Measurements from ENCODE around the gene STRIP2. TPM values are rescaled to one million over a fixed set of nuclear protein-coding genes. Genes with fewer than 3 reads are reported as not detected.

The STRIP2 gene
- polyA plus RNA-seq, 1 donor (not counting 4 experiments of a cell fraction or from before 2014, with no cell fraction given): 12.5 TPM

GRCh38 chr7:129498021-129498420, 63.8 kb downstream of the STRIP2 start:
- Histone ChIP-seq H2AFZ (ENCODE audit: control insufficient read depth, low read length) (no peak overlapping the region), H3K4me3 (ENCODE audit: control insufficient read depth in 2 of 3, extremely low read depth in 1 of 3, insufficient read depth in 2 of 3, low read depth in 1 of 3, low read length in 3 of 3) (no peak overlapping the region), H3K27me3 (ENCODE audit: control insufficient read depth, extremely low read depth, insufficient read depth, low read length) (peaks cover 6% of the 10 kb centered on the region), H3K4me2 (ENCODE audit: control insufficient read depth, extremely low read depth, insufficient read depth, low read depth, low read length) (no peak overlapping the region), H3K27ac (ENCODE audit: control insufficient read depth, insufficient read depth, low read length) (no peak overlapping the region), H3K4me1 (ENCODE audit: control insufficient read depth, extremely low read depth, insufficient read depth, low read length) (no peaks in the 10 kb centered on the region), H3K9ac (ENCODE audit: control insufficient read depth, extremely low read depth, insufficient read depth, low read length) (no peak overlapping the region), H3K9me1 (ENCODE audit: control insufficient read depth, extremely low read depth, insufficient read depth, low read length) (no peaks in the 10 kb centered on the region), H4K20me1 (ENCODE audit: control insufficient read depth, extremely low read depth, insufficient read depth, low read length) (no peaks in the 10 kb centered on the region), H3K9me3 (ENCODE audit: control insufficient read depth, low read depth, low read length) (no peaks in the 10 kb centered on the region), H3K79me2 (ENCODE audit: control insufficient read depth, insufficient read depth, low read length) (no peaks in the 10 kb centered on the region), H3K36me3 (ENCODE audit: control insufficient read depth in 2 of 2, extremely low read depth in 1 of 2, insufficient read depth in 2 of 2, low read length in 2 of 2) (no peaks in the 10 kb centered on the region)
- no peak for FAIRE-seq
- TF ChIP-seq CTCF (optimal IDR thresholded peaks at IDR 0.05 in 1 of 3, IDR thresholded peaks at IDR 0.05 in 1 of 3, conservative IDR thresholded peaks at IDR 0.05 in 1 of 3; ENCODE audit: extremely low read depth in 1 of 3, insufficient read depth in 2 of 3, low read length in 3 of 3) (no peak), EZH2 (IDR thresholded peaks at IDR 0.05; ENCODE audit: low read length) (no peak)
- dilution Hi-C loops (cut with MboI; ENCODE audit: extremely low pct_ligation_motif_present, low sequenced_read_pairs): no loop called here
- no peak for DNase-seq (ENCODE audit: low read depth, low spot score)

- H3K79me2 ChIP-seq (ENCODE audit: control insufficient read depth, insufficient read depth, low read length): no peaks in the 10 kb centered on the region
- FAIRE-seq (no peak), DNase-seq (ENCODE audit: low read depth, low spot score) (no peak)
- peaks cover 8% of the 10 kb centered on the region for H3K27me3 ChIP-seq (ENCODE audit: control insufficient read depth, extremely low read depth, insufficient read depth, low read length)
- no peak overlapping the region for H3K9ac ChIP-seq (ENCODE audit: control insufficient read depth, extremely low read depth, insufficient read depth, low read length)
- no peak overlapping the region for H3K4me3 ChIP-seq (ENCODE audit: control insufficient read depth in 2 of 3, extremely low read depth in 1 of 3, insufficient read depth in 2 of 3, low read depth in 1 of 3, low read length in 3 of 3)
- dilution Hi-C loops (cut with MboI; ENCODE audit: extremely low pct_ligation_motif_present, low sequenced_read_pairs): no loop called here
- no peaks in the 10 kb centered on the region for H3K9me3 ChIP-seq (ENCODE audit: control insufficient read depth, low read depth, low read length)
- no peak overlapping the region for H3K27ac ChIP-seq (ENCODE audit: control insufficient read depth, insufficient read depth, low read length)
- TF ChIP-seq CTCF (optimal IDR thresholded peaks at IDR 0.05 in 1 of 3, IDR thresholded peaks at IDR 0.05 in 1 of 3, conservative IDR thresholded peaks at IDR 0.05 in 1 of 3; ENCODE audit: extremely low read depth in 1 of 3, insufficient read depth in 2 of 3, low read length in 3 of 3) (no peak), EZH2 (IDR thresholded peaks at IDR 0.05; ENCODE audit: low read length) (no peak)
- H2AFZ ChIP-seq (ENCODE audit: control insufficient read depth, low read length): no peak overlapping the region
- no peak overlapping the region for H3K4me2 ChIP-seq (ENCODE audit: control insufficient read depth, extremely low read depth, insufficient read depth, low read depth, low read length)
- H4K20me1 ChIP-seq (ENCODE audit: control insufficient read depth, extremely low read depth, insufficient read depth, low read length): no peaks in the 10 kb centered on the region
- H3K9me1 ChIP-seq (ENCODE audit: control insufficient read depth, extremely low read depth, insufficient read depth, low read length): no peaks in the 10 kb centered on the region
- no peaks in the 10 kb centered on the region for H3K36me3 ChIP-seq (ENCODE audit: control insufficient read depth in 2 of 2, extremely low read depth in 1 of 2, insufficient read depth in 2 of 2, low read length in 2 of 2)
- H3K4me1 ChIP-seq (ENCODE audit: control insufficient read depth, extremely low read depth, insufficient read depth, low read length): no peaks in the 10 kb centered on the region
These were observed 65.8 kb downstream of the STRIP2 start for GRCh38 chr7:129499999-129500398.
